ENCODE data around the gene SIGLEC9. TPM values are rescaled to one million over a fixed set of nuclear protein-coding genes. Genes with fewer than 3 reads are reported as not detected.

SIGLEC9 gene
- total and polyA plus RNA-seq, 8 donors: 0.19 to 4.1 (median 0.91) TPM

DNA sequence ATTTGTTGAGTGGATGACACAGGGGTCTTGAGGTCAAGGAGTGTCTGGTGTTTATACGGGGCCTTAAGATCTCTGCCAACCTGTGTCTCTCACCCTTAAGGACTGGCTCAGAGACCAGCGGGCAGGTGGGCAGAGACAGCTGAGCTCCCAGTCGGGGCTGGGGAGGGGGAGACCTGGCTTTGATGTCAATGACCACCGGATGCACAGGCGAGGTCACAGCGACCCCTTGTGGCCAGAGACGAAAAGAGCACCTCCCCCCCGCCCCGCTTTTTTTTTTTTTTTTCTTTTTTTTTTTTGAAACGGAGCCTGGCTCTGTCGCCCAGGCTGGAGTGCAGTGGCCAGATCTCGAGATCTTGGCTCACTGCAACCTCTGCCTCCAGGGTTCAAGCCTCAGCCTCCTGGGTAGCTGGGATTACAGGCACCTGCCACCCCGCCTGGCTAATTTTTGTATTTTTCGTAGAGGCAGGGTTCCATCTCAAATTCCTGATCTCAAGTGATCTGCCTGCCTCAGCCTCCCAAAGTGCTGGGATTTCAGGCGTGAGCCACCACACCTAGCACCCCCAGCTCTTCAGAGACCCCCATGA, 29.9 kb upstream of the SIGLEC9 start:
- H3K9me3 ChIP-seq: no peaks in the 10 kb centered on the region
- no peak overlapping the region for H3K27ac ChIP-seq
- intact Hi-C loops (cut with DNase I): loop anchor here in 2 of 3 donors (5.0 kb wide), 3 partner anchors 67 to 162 kb away; partner anchors contain the start of gene KLK11 (in 1 of the 2)
- FAIRE-seq (no peak), ATAC-seq (peak; percentile 11 to 57 (median 42)), DNase-seq (peak in 3 of 6 donors; percentile 45 to 73 (median 66))
- H3K36me3 ChIP-seq: no peaks in the 10 kb centered on the region
- no peak overlapping the region for H3K4me3 ChIP-seq
- peak; percentile 52 to 67 (median 63) for TF ChIP-seq CTCF (IDR thresholded peaks at IDR 0.05)
- WGBS, 2 donors: 29 to 31% methylated on average over 14 to 15 of the region's 15 CpGs
- no peaks in the 10 kb centered on the region for H3K27me3 ChIP-seq
- H3K4me1 ChIP-seq: no peaks in the 10 kb centered on the region

GRCh38 chr19:51096473-51097165, 28.1 kb upstream of the SIGLEC9 start:
- Histone ChIP-seq H3K4me3 (no peak overlapping the region), H3K27ac (no peak overlapping the region), H3K9me3 (no peaks in the 10 kb centered on the region), H3K36me3 (no peaks in the 10 kb centered on the region), H3K4me1 (peaks cover 4 to 7% (median 6%) of the 10 kb centered on the region in 3 donors), H3K27me3 (no peaks in the 10 kb centered on the region)
- intact Hi-C loops (cut with DNase I): no loop called here
- TF ChIP-seq CTCF (IDR thresholded peaks at IDR 0.05): peak in 1 of 4 donors; percentile 11
- 81 to 87% methylated on average over 6 of the region's 6 CpGs for WGBS, 2 donors
- ATAC-seq (peak in 2 of 4 donors; percentile 55), DNase-seq (no peak), FAIRE-seq (no peak)

- H3K27me3 ChIP-seq: no peaks in the 10 kb centered on the region
- peak; percentile 40 to 60 (median 50) for TF ChIP-seq CTCF (IDR thresholded peaks at IDR 0.05)
- no peak overlapping the region for H3K4me3 ChIP-seq
- FAIRE-seq: no peak
- DNase-seq: peak in 5 of 6 donors; percentile 56 to 93 (median 71)
- no peaks in the 10 kb centered on the region for H3K9me3 ChIP-seq
- peak; percentile 49 to 79 (median 76) for ATAC-seq
- 7% methylated on average over 8 of the region's 8 CpGs for WGBS, 2 donors
- H3K4me1 ChIP-seq: peaks cover 7 to 12% (median 7%) of the 10 kb centered on the region in 3 donors
- intact Hi-C loops (cut with DNase I): no loop called here
- no peaks in the 10 kb centered on the region for H3K36me3 ChIP-seq
- no peak overlapping the region for H3K27ac ChIP-seq
These were observed 27.5 kb upstream of the SIGLEC9 start for GRCh38 chr19:51097166-51097738.

- peaks cover 7 to 12% (median 7%) of the 10 kb centered on the region in 3 donors for H3K4me1 ChIP-seq
- TF ChIP-seq CTCF (IDR thresholded peaks at IDR 0.05): no peak
- DNase-seq (no peak), FAIRE-seq (no peak), ATAC-seq (no peak)
- H3K27me3 ChIP-seq: no peaks in the 10 kb centered on the region
- intact Hi-C loops (cut with DNase I): no loop called here
- no peak overlapping the region for H3K27ac ChIP-seq
- no peak overlapping the region for H3K4me3 ChIP-seq
- 72 to 83% methylated on average over 20 of the region's 20 CpGs for WGBS, 2 donors
- H3K36me3 ChIP-seq: no peaks in the 10 kb centered on the region
- H3K9me3 ChIP-seq: no peaks in the 10 kb centered on the region
These were observed 26.9 kb upstream of the SIGLEC9 start for GRCh38 chr19:51097796-51098195.
